ENCODE results near the gene EDRF1.

EDRF1 gene

DNA sequence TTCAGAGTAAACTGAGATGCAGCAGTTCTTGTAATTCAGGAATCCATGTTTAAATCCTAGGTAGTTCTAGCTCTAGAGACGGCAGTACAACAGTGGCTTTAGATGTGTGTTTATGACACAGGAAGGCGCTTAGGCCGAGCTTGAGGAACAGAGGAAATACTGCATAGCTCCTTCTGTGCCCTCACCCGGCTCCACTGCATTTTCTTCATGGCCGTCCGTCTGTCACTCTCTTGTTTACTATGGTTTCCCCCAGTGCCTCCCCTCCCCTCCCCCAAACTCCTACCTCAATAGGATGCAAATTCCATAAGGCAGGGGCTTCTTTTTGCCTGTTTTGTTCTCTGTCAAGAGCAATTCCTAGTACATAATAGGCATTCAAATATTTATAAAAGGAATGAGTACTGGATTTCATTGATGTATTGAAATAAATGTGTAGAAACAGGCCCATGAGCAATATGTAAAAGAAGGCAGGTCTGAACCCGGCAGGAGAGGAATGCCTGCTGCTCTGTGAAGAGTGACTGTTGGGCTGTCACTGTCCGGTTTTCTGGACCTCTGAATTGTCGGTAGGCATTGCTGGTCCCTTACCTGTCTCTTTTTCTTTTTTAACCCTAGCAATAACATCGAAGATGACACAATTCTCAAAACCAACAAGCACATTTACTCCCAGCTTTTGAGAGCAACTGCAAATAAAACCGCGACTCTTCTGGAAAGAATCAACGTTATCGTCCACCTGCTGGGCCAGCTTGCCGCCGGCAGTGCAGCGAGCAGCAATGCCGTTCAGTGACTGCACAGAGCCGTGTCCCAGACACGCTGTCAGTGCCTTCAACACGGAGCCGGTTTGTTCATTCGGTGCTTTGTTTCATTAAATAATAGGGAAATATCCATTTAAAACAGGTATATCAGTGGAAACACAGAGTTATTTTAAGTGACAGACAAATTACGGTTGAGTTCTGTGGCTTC is 43.5 kb downstream of the EDRF1 start:
- DNase-seq (ENCODE audit: low read depth) = no peak

GRCh38 chr10:125765835-125766234 is 46.3 kb downstream of the EDRF1 start:
- no peak for DNase-seq (ENCODE audit: low read depth)

GRCh38 chr10:125766511-125766910 is 47.0 kb downstream of the EDRF1 start:
- DNase-seq (ENCODE audit: low read depth) = no peak

DNA sequence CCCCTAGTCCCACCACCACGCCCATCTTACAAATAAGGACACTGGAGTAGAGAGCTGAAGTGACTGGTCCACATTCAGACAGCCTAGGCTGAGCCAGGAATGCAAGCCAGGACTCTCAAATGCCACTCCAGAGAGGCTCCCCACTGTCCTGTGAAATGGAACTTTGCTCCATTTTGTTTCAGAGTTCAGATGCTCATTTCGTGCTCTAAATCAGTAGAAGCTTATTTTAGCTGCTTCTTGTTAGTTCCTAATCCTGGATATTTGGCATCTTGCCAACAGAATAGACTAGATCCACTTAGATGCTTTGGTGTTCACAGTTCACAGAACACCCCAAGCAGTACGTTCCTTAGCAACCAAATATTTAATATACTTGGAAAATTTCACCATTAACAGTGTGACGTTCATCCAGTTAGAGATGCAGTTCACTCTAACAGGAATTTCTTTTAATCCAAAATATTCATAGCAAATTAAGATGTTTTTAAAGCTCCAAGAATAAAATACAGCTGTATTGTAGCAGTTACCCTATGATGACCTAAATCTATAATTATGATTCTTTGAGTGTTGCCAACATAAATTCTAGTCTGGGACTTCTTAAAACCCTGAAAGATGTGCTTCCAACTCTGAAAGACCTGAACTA is 48.8 kb downstream of the EDRF1 start:
- DNase-seq (ENCODE audit: low read depth) = peak; percentile 19

- DNase-seq (ENCODE audit: low read depth) = no peak
These were observed 49.7 kb downstream of the EDRF1 start for GRCh38 chr10:125769175-125769574.

DNA sequence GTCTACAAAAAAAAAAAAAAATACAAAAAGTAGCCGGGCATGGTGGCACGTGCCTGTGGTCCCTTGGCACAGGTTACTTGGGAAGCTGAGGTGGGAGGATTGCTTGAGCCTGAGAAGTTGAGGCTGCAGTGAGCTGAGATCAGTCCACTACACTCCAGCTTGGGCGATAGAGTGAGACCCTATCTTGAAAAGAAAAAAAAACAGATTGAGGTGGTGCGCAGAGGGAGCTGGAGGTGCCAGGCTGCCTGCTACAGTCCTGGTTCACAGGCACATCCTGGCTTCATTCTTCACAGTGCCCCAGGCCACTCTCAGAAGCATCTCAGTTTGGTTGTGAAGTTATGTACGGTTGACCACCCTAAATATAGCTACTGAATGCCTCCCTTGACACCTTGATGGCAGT is 51.3 kb downstream of the EDRF1 start:
- no peak for DNase-seq (ENCODE audit: low read depth)

- DNase-seq (ENCODE audit: low read depth) = no peak
These were observed 52.8 kb downstream of the EDRF1 start for GRCh38 chr10:125772112-125772863.

DNA sequence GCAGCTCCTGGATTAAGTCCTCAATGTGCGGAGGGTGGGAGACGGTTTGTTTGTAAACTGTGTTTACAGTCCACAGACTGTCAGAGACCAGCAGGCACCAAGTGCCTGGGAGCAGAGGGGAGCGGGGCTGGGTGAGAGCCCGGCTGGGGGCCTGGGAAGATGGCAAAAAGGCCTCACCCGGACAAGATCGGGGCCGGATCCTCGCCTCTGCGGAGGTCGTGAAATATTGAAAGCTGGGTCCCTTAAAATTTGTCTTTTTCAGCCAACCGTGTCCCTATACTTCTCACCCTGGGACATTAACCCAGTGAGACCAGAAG is 53.3 kb downstream of the EDRF1 start:
- no peak for DNase-seq (ENCODE audit: low read depth)

- DNase-seq (ENCODE audit: low read depth) = no peak
These were observed 54.4 kb downstream of the EDRF1 start for GRCh38 chr10:125773687-125774543.

- no peak for DNase-seq (ENCODE audit: low read depth)
These were observed 55.2 kb downstream of the EDRF1 start for GRCh38 chr10:125774581-125775191.

DNA sequence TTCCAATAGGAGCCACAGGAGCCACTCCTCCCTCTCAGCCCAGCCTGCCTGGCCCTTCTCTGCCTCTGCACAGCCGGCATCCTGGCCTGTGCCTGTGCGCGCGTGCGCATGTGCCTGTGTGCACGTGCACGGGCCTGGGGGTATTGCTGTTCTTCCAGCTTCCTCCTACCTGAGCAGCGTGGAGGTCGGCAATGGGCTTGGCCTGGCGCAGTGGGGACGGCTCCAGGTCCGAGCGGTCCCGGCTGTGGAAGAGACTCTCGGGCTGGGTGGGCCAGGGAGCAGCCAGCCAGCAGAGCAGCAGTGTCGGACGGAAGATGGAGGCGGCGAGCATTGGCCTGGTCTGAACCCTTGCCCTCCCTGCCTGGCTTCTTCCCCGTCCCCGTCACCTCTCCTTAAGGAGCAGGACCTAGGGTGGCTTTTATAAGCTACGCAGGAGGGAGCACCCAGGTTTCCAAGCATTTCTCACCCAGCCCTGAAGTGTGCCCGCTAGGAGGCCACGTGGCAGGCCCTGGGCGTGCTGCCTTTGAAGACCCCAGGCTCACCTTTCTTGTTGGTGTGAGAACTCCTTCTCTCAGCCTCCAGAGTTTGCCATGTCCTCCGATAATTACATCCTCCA is 56.1 kb downstream of the EDRF1 start, which contains the start of gene MMP21:
TSS of gene MMP21 (minus strand) at position 331 of the 616 bp plus-strand sequence. CDS start at position 331, 0 bp downstream.
- DNase-seq (ENCODE audit: low read depth) = no peak

DNA sequence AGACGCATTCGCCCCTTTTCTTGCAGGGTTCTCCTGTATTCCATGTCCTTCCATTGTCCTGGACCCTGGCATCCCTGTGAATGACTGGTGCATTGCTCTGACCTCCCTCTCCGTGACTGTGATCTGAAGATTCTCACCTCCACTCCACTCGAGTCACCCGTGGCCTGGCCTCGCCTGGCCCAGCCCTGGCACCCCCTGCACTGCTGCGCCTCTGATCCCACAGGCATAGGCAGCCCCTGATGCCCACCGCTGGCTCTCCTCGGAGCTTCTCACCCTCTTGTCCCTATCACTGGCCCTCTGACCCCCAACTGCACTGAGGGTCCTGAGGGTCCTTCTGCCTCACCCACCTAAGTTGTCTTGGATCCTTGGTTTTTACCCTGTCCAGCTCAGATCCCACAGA is 58.3 kb downstream of the EDRF1 start:
- no peak for DNase-seq (ENCODE audit: low read depth)

- DNase-seq (ENCODE audit: low read depth) = no peak
These were observed 59.0 kb downstream of the EDRF1 start for GRCh38 chr10:125778556-125778955.

- no peak for DNase-seq (ENCODE audit: low read depth)
These were observed 60.2 kb downstream of the EDRF1 start for GRCh38 chr10:125779403-125780327.

DNA sequence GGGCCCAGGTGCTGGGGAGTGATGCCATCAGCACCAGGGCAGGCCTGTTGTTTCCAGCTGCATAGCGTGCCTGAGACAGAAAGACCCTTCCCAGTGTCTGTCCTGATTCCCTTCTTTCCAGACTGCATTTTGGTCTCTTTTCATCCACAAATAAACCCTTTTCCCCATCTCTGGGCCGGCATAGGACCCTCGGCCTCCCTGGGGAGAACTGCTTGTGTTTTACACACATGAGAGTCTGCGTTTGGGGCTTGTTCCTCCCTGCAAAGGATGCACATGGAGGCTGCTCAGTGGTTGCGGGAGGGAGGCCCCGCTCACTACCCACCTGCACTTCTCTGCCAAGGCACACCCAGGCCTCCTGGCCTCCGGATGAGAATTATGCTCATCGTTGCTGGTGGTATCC is 61.9 kb downstream of the EDRF1 start:
- no peak for DNase-seq (ENCODE audit: low read depth)

GRCh38 chr10:125782054-125782453 is 62.5 kb downstream of the EDRF1 start:
- no peak for DNase-seq (ENCODE audit: low read depth)

DNA sequence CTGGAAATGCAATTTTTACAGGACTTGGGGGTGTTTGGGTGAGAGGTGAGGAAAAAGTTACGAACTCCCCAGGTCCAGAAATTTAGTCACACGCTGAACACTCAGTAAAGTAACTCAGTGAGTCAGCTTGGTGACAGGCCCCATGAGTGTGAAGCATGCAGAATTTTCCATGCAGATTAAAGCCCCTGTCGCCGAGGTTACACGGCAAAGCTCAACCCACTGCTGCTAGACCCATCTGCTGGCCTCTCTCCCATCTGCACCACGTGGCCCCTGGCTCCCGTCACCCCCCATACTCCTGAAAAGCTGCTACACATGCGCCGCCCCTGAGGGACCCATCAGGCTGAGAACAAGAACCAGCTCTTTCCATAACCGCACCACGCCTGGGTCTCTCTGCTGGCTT is 63.1 kb downstream of the EDRF1 start:
- no peak for DNase-seq (ENCODE audit: low read depth)

DNA sequence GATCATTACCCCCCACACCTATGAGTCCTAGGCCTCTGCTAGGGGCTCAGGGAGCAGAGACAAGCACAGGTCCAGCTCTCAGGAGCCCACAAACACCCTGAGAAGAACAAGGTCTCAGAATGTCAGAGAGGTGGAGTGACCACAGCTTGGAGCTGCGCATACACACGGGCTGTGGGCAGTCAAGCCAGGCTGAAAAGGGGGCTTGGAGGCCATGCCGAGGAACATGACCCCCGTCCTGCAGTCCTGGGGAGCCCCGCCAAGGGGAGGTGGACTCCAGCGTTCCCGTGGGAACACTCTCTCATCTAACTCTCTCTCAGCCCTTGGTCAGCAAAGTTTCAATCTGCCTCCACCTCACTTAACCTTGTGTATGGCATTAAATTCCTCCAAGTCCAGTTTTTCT is 63.9 kb downstream of the EDRF1 start:
- DNase-seq (ENCODE audit: low read depth) = no peak

GRCh38 chr10:125783957-125784356 is 64.4 kb downstream of the EDRF1 start:
- no peak for DNase-seq (ENCODE audit: low read depth)

- no peak for DNase-seq (ENCODE audit: low read depth)
These were observed 66.3 kb downstream of the EDRF1 start for GRCh38 chr10:125785791-125786190.

Data from EH (cell line).